SW 1271 (cell line): Measurements from ENCODE around the gene TSEN54.
"Not testable (repeated sequence)": the region's sequence is repeated elsewhere in the genome, so short reads cannot be mapped to it uniquely, and the experiment has no call there.

ENCODE experiments used
- DNase-seq, 2 experiments: peaks; one replicate each; lab custom pipeline; 2025; lab: John Stamatoyannopoulos, UW

The TSEN54 gene

GRCh38 chr17:75518983-75519537 lies 2.7 kb downstream of the TSEN54 start:
- DNase-seq = no peak

GRCh38 chr17:75520413-75520812 lies 4.1 kb downstream of the TSEN54 start:
- not testable (repeated sequence) for DNase-seq

- no peak for DNase-seq
These were observed 5.0 kb downstream of the TSEN54 start for GRCh38 chr17:75521290-75521689.

GRCh38 chr17:75521951-75522727 lies 5.8 kb downstream of the TSEN54 start:
- peak in 1 of 2 experiments; percentile 6 for DNase-seq

- DNase-seq = no peak
These were observed 7.3 kb downstream of the TSEN54 start for GRCh38 chr17:75523647-75524046.

- no peak for DNase-seq
These were observed 8.1 kb downstream of the TSEN54 start for GRCh38 chr17:75524269-75524969.

GRCh38 chr17:75524970-75525805 lies 8.9 kb downstream of the TSEN54 start, which contains the start of gene LLGL2:
Gene LLGL2, plus strand, starts transcription at chr17:75525697. Its CDS starts 17,730 bp downstream, at chr17:75543427.
- DNase-seq = peak; percentile 47 to 57

- DNase-seq = no peak
These were observed 9.7 kb downstream of the TSEN54 start for GRCh38 chr17:75525806-75526554.

GRCh38 chr17:75526555-75527270 lies 10.4 kb downstream of the TSEN54 start:
- DNase-seq = no peak

GRCh38 chr17:75530837-75531720 lies 14.8 kb downstream of the TSEN54 start:
- no peak for DNase-seq

- no peak for DNase-seq
These were observed 15.4 kb downstream of the TSEN54 start for GRCh38 chr17:75531721-75532072.

- DNase-seq = no peak
These were observed 18.8 kb downstream of the TSEN54 start for GRCh38 chr17:75535119-75535537.

- DNase-seq = no peak
These were observed 19.5 kb downstream of the TSEN54 start for GRCh38 chr17:75535871-75536270.

GRCh38 chr17:75536366-75536765 lies 20.0 kb downstream of the TSEN54 start:
- DNase-seq = no peak

- no peak for DNase-seq
These were observed 23.8 kb downstream of the TSEN54 start for GRCh38 chr17:75539967-75540729.

GRCh38 chr17:75540923-75541503 lies 24.7 kb downstream of the TSEN54 start:
- no peak for DNase-seq

GRCh38 chr17:75542229-75542628 lies 25.9 kb downstream of the TSEN54 start:
- DNase-seq = no peak

- DNase-seq = no peak
These were observed 26.5 kb downstream of the TSEN54 start for GRCh38 chr17:75542728-75543336.
